ENCODE data around the gene LAMTOR1.

The LAMTOR1 gene

GRCh38 chr11:72081821-72082453, 21.2 kb downstream of the LAMTOR1 start:
- no peak for DNase-seq

- no peak for DNase-seq
Observed at GRCh38 chr11:72081184-72081644, 21.9 kb downstream of the LAMTOR1 start.

GRCh38 chr11:72080326-72081183, 22.5 kb downstream of the LAMTOR1 start, which contains the start of the genes LRRC51 and NUMA1:
LRRC51 (plus strand) TSS chr11:72080850; CDS start chr11:72089084, 8,234 bp downstream.
NUMA1 (minus strand) TSS chr11:72080542; CDS start chr11:72035943, 44,599 bp downstream.
- DNase-seq: peak; percentile 70 to 100 (median 99)

- peak in 3 of 56 donors; percentile 45 to 70 (median 58) for DNase-seq
Observed at GRCh38 chr11:72079819-72080325, 23.2 kb downstream of the LAMTOR1 start.

GRCh38 chr11:72078477-72078876, 24.6 kb downstream of the LAMTOR1 start:
- no peak for DNase-seq

- no peak for DNase-seq
Observed at GRCh38 chr11:72075756-72076155, 27.3 kb downstream of the LAMTOR1 start.

GRCh38 chr11:72075109-72075508, 28.0 kb downstream of the LAMTOR1 start:
- peak in 2 of 56 donors; percentile 5 to 47 for DNase-seq

- DNase-seq: no peak
Observed at GRCh38 chr11:72072348-72072747, 30.7 kb downstream of the LAMTOR1 start.

GRCh38 chr11:72070491-72070890, 32.6 kb downstream of the LAMTOR1 start:
- DNase-seq: no peak

- peak in 30 of 56 donors; percentile 2 to 63 (median 34) for DNase-seq
Observed at GRCh38 chr11:72069787-72070251, 33.3 kb downstream of the LAMTOR1 start.

- no peak for DNase-seq
Observed at GRCh38 chr11:72069200-72069599, 33.9 kb downstream of the LAMTOR1 start.

GRCh38 chr11:72067676-72068075, 35.4 kb downstream of the LAMTOR1 start:
- no peak for DNase-seq

- DNase-seq: no peak
Observed at GRCh38 chr11:72067266-72067665, 35.8 kb downstream of the LAMTOR1 start.

GRCh38 chr11:72066855-72067254, 36.2 kb downstream of the LAMTOR1 start:
- DNase-seq: no peak

GRCh38 chr11:72061739-72062396, 41.2 kb downstream of the LAMTOR1 start:
- no peak for DNase-seq

GRCh38 chr11:72058416-72059034, 44.6 kb downstream of the LAMTOR1 start:
- no peak for DNase-seq

- peak in 1 of 56 donors; percentile 32 for DNase-seq
Observed at GRCh38 chr11:72048766-72049460, 54.2 kb downstream of the LAMTOR1 start.
